GM10266 (cell line): ENCODE measurements around the gene KIAA1755.

Experiments used
- DNase-seq: peaks from one replicate; pipeline ENCODE4 v3.0.0; 2012; ENCODE audit errors: extremely low spot score
- TF ChIP-seq, protein P1 (sequence below): IDR thresholded peaks from 2 replicates; pipeline ENCODE4 v1.5.1; 2012; ENCODE audit warnings: mild to moderate bottlenecking, low read depth; ENCODE audit not compliant: control insufficient read depth, insufficient read depth; ENCODE audit errors: missing control alignments

KIAA1755 gene

GRCh38 chr20:38225240-38225899, 35.2 kb downstream of the KIAA1755 start:
- DNase-seq: no peak
- TF ChIP-seq, protein P1, sequence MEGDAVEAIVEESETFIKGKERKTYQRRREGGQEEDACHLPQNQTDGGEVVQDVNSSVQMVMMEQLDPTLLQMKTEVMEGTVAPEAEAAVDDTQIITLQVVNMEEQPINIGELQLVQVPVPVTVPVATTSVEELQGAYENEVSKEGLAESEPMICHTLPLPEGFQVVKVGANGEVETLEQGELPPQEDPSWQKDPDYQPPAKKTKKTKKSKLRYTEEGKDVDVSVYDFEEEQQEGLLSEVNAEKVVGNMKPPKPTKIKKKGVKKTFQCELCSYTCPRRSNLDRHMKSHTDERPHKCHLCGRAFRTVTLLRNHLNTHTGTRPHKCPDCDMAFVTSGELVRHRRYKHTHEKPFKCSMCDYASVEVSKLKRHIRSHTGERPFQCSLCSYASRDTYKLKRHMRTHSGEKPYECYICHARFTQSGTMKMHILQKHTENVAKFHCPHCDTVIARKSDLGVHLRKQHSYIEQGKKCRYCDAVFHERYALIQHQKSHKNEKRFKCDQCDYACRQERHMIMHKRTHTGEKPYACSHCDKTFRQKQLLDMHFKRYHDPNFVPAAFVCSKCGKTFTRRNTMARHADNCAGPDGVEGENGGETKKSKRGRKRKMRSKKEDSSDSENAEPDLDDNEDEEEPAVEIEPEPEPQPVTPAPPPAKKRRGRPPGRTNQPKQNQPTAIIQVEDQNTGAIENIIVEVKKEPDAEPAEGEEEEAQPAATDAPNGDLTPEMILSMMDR: no peak

DNA sequence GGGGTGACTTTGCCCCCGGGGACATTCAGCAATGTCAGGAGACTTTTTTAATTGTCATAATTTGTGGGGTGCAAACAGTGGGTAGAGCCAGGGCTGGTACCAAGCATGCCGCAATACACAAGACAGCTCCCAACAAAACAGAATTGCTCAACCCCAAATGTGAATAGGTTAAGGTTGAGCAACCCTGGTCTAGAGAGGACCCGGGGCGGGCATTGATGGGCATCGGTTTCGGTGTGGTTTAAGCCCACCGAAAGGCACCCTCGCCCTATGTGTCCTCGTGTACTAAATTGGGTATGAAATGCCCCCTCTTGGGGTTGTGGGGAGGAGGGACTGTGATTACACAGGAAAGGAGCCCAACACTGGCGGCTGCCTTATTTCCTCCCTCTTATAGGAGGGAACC, 36.0 kb downstream of the KIAA1755 start:
- DNase-seq: no peak
- TF ChIP-seq, protein P1: no peak

GRCh38 chr20:38223743-38224100, 36.8 kb downstream of the KIAA1755 start:
- no peak for DNase-seq
- TF ChIP-seq, protein P1: no peak

- TF ChIP-seq, protein P1: no peak
Measured at GRCh38 chr20:38222923-38223742, 37.4 kb downstream of the KIAA1755 start.

DNA sequence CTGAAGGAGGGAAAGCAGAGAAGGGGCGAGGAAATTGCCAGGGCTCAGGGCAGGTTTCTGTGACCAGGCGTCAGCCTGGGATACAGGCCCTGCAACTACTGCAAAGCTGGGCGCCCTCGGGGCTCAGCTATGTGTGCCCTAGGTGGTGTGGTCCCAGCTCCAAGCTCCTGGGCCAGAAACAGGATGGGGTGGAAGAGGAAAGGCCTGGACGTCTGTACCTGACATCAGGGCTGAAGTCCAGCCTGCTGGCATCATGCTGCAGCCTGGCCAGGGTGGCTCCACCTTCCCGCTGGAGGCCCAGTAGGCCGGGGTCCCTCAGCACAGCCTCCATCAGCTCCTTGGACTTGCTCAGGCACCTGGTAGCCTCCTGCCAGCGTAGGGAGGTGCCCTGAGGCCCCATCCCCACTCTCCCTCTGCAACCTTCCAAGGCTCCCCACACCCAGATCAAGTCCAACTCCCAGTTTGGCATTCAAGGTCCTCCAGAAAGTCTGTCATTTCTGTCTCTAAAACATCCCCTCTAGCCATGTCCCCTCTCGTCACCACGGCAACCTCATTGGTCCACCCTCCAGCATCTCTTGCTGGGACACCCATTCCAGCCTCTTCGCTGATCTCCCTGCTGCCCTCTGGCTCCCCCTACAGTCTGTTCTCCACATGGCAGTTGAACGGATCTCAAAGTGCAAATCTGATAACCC, 38.2 kb downstream of the KIAA1755 start:
- TF ChIP-seq, protein P1: peak; percentile 91
- peak; percentile 82 for DNase-seq

More at GRCh38 chr20:38222923-38223742, 37.4 kb downstream of the KIAA1755 start:
- no peak for DNase-seq

DNA sequence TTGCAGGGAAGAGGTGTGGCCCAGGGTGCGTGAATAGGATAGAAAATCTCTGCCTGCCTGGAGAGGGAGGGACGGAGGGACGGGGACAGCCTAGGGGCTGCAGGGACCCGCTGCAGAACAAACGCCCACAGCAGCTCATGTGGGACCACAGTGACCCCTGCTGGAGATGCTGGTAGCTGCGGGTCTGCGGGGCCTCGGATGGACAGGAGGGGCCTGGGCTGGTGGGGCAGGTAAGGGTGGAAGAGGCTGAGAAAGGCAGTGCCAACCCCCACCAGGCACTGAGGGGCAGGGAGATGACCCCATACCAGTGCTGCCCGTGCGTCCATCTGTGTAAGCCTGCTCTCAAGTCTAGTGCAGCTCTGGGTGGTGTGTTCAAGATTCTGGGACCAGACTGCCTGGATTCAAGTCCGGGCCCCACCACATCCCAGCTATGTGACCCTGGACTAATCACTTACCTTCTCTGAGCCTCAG, 39.4 kb downstream of the KIAA1755 start:
- TF ChIP-seq, protein P1: peak; percentile 91
- peak; percentile 82 for DNase-seq
